ENCODE results near the gene HOXB8.

- TF ChIP-seq CTCF (conservative IDR thresholded peaks at IDR 0.05; ENCODE audit: low read depth in 2 of 2): no peak
- no peak for TF ChIP-seq ZNF462 (CRISPR knock-in tag; IDR thresholded peaks at IDR 0.05)
- TF ChIP-seq EZH2 (IDR thresholded peaks at IDR 0.05; ENCODE audit: low read depth, unreplicated experiment): peak; percentile 44
- TF ChIP-seq REST (IDR thresholded peaks at IDR 0.05; ENCODE audit: unreplicated experiment): no peak
- no peak for TF ChIP-seq POLR2AphosphoS5 (IDR thresholded peaks at IDR 0.05; ENCODE audit: low read depth)
- no peak for TF ChIP-seq ZNF114 (CRISPR knock-in tag; IDR thresholded peaks at IDR 0.05)
- TF ChIP-seq CREB1 (CRISPR knock-in tag; IDR thresholded peaks at IDR 0.05; ENCODE audit: low read depth): no peak
- TF ChIP-seq NANOG (IDR thresholded peaks at IDR 0.05; ENCODE audit: borderline replicate concordance): no peak
These were observed 48.4 kb downstream of the HOXB8 start for GRCh38 chr17:48566717-48567116.
